GM13976 (cell line): ENCODE measurements around the gene GPT2.

Source experiments
- DNase-seq: peaks from one replicate; pipeline ENCODE4 v3.0.0; 2012; ENCODE audit warnings: low spot score
- CTCF ChIP-seq: IDR thresholded peaks from 2 replicates; pipeline ENCODE4 v1.5.1; 2012; ENCODE audit warnings: borderline replicate concordance, mild to moderate bottlenecking; ENCODE audit not compliant: insufficient read depth; ENCODE audit errors: extremely low read depth, missing control alignments, control extremely low read depth
- in situ Hi-C: fragments of 300-500 bp; cut with MboI; formaldehyde crosslinking; loops from one replicate; pipeline ENCODE4 v1.12.0; 2022; ENCODE audit warnings: low sequenced_read_pairs, mixed read lengths, inconsistent platforms; ENCODE audit not compliant: unreplicated experiment

Gene GPT2

DNA sequence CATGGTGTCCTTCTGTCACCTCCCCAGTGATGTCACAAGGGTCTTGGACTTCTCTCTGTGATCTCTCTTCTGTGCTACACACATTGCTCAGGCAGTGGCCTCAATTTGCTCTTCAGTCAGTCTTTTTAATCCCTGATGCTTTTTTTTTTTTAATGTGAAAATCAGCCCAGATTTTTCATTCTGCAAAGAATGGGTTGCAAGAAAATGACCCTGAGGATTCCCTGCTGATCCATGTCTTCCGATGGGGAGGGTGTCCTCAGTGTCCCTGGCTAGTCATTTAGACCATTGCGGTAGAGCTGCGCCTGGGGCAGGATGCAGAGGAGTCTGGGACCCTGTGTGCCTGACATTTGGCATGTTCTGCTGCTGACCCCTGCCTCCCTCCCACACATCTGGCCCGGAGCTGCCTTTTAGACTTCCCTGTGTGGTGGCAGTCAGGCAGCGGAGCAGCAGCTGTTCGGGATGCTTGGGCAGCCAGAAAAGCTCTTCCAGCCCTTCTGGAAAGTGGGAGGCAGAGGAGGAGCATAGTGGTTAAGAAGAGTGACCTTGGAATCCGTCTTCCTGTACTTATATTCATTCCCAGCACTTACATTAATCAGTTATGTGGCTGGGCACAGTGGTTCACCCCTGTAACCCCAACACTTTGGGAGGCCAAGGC lies 12.3 kb downstream of the GPT2 start:
- in situ Hi-C loops = no loop called here
- DNase-seq = no peak
- no peak for TF ChIP-seq CTCF

GRCh38 chr16:46897471-46897870 lies 13.3 kb downstream of the GPT2 start:
- no peak for DNase-seq
- no peak for TF ChIP-seq CTCF
- in situ Hi-C loops = no loop called here

DNA sequence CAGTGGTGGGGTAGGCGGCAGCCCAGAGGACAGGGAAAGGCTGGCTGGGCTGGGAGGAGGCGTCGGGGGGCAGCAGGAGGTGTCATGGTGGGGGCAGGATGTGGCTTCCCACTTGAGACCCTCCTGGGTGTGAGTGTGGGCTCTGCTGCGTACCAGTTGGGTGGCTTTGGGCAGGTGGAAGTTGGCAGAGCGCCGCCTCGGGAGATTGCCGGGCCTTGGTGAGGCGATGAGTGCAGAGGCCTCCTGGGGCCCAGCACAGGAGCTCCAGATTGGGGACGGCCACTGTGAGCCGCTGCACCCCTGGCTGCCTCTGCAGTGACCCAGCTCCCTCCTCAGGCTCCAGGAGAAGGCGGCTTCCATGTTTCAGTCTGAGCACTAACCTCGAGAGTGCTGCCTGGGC lies 13.8 kb downstream of the GPT2 start:
- in situ Hi-C loops = no loop called here
- DNase-seq = no peak
- TF ChIP-seq CTCF = no peak

DNA sequence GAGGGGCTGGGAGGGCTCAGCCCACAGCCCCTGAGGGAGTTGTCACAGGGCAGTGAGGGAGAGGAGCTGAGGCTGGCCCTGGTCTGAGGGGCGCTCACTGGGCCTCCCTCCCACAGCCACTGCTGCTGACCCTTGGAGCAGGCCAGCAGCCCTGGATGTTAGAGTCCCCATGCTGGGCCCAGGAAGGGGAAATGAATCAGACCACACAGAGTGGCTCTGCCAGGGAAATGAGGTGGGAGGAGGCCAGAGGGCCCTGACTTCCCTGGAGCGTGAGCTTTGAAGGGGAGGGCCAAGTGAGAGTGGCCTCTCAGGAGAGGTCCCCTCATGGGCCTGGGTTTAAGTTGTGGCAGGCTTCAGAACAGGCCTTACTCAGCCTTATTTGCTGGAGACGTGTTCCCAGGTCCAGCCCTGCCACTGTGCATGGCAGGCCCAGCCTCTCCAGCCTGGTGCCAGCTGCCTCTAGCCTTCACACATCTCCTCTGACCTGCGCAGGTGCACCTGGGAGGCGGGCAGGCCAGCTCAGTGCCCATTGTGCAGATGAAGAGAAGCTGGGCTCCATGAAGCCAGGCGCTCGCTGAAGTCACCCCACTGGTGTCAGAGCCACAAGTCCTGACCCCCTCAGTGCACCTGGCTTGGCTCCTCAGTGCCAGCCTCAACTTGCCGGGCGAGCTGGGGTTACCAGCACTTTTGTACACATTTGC lies 15.4 kb downstream of the GPT2 start:
- DNase-seq = no peak
- no peak for TF ChIP-seq CTCF
- in situ Hi-C loops = no loop called here

DNA sequence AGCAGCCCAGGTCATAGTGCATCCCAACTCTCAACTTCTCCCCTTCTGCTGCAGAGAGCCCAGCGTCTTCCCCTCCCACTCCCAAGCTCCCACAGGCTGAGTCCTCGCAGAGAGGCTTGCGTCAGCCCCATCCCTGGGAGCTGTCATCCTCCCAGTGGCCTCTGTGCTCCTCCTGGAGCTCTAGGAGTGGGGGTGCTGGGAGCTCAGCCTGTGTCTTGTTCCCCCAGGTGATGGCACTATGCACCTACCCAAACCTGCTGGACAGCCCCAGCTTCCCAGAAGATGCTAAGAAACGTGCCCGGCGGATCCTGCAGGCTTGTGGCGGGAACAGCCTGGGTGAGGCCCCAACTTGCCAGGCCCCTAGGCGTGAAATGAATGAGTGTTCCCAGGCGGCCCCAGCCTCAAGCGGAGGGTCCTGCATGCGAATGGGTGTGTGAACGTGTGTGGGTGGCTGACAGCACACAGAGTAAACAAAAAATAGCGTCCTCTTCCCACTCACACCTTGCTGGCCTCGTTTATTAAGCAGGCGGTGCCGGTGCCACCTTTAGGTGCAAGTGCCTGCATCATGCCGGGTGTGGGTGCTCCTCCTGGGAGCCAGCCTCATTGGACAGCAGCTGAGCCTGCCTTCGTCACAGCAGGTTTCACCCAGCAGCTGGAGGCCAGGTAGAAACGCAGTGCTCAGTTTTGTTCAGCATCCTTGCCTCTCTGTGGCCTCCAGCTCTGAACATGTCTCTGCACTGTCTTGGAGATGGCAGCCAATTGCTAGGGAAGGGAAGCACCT lies 16.5 kb downstream of the GPT2 start:
- TF ChIP-seq CTCF = no peak
- in situ Hi-C loops = no loop called here
- no peak for DNase-seq

GRCh38 chr16:46901709-46902108 lies 17.5 kb downstream of the GPT2 start:
- in situ Hi-C loops = no loop called here
- TF ChIP-seq CTCF = no peak
- no peak for DNase-seq
